ENCODE data around the gene AP1B1.

- TF ChIP-seq CTCF (IDR thresholded peaks at IDR 0.05; ENCODE audit: poor library complexity) (no peak), EZH2phosphoT487 (IDR thresholded peaks at IDR 0.05; ENCODE audit: low read depth, severe bottlenecking, unreplicated experiment) (no peak), EZH2 (IDR thresholded peaks at IDR 0.05; ENCODE audit: borderline replicate concordance) (no peak)
Measured at GRCh38 chr22:29343313-29343805, 45.0 kb downstream of the AP1B1 start.
